HG03460 (cell line): Measurements from ENCODE around the gene RAD51.

Experiments used
- ATAC-seq: cut with Tn5 transposase; IDR thresholded peaks from one replicate; pipeline ENCODE4 v1.9.1; 2021; ENCODE audit not compliant: unreplicated experiment

The RAD51 gene

DNA sequence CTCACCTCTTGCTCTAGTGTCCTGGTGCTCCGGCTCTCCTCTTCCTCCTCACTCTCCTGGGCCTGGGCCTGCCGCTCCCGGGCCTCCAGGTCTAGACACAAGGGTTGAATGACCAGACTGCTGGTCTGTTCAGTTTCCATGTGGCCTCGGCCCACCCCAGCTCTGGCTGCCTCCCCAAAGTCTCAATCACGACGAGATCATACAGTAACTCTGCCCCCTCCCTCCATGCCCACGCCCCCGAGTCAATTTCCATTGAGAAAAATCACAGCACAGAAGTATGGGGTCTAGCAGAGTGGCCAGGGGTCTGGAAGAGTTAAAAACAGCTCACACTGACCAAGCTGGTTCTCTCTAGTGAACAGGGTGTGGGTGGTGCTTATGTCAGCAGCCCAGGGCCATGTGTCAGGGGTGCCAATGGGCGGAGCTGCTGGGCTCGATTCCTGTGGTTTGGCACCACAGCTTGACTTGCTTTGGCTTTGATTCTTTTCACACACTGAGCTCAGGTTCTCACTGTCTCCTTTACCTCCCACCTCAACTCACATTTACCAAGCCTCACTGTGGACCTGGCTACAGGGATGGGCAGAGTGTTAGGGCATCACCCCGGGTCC is 81.7 kb downstream of the RAD51 start:
- ATAC-seq: no peak
